IMR-90 (cell line): ENCODE data around the gene ODAM. TPM values are rescaled to one million over a fixed set of nuclear protein-coding genes. Genes with fewer than 3 reads are reported as not detected.
"Not testable (repeated sequence)": the region's sequence is repeated elsewhere in the genome, so short reads cannot be mapped to it uniquely, and the experiment has no call there.

ENCODE experiments used
- ATAC-seq: fragments of 200-7000 bp; cut with Tn5 transposase; 2 replicates; pipeline ENCODE4 v1.9.1; 2020; ENCODE audit warnings: low read depth, mild to moderate bottlenecking, moderate library complexity
- BruUV-seq: library from RNA; stranded (reverse); fragments of 400-500 nt; replicated peaks from 2 replicates; lab custom pipeline; 2021; lab: Mats Ljungman, UMichigan
- CTCF ChIA-PET: fragments of 300-600 bp; formaldehyde crosslinking; extraction: SDS; loops from one replicate; lab custom pipeline; 2021; ENCODE audit warnings: antibody characterized with exemption; lab: Yijun Ruan, JAX
- POLR2A ChIA-PET: fragments of 300-600 bp; sonication (Branson Sonifier 250); formaldehyde crosslinking; loops from one replicate; lab custom pipeline; 2022; ENCODE audit warnings: antibody characterized with exemption; ENCODE audit not compliant: unreplicated experiment; lab: Charles Lee
- DNase-seq: peaks from one replicate; pipeline ENCODE4 v3.0.0; 2013
- H2AFZ ChIP-seq: replicated peaks from 2 replicates; pipeline ENCODE3; 2013; ENCODE audit warnings: low read length, mild to moderate bottlenecking; ENCODE audit not compliant: poor library complexity
- H2AK5ac ChIP-seq: 2 replicates; pipeline ENCODE4 v1.6.1; 2013; ENCODE audit warnings: low read depth, low read length, inconsistent platforms
- H2AK9ac ChIP-seq: replicated peaks from 2 replicates; pipeline ENCODE3; 2013; ENCODE audit warnings: mild to moderate bottlenecking, low read depth, low read length, moderate library complexity; ENCODE audit not compliant: poor library complexity
- H2BK120ac ChIP-seq: 2 replicates; pipeline ENCODE4 v1.6.1; 2013; ENCODE audit warnings: low read depth, low read length, inconsistent platforms
- H2BK15ac ChIP-seq: 3 replicates; pipeline ENCODE4 v1.6.1; 2013; ENCODE audit warnings: low read depth, low read length, inconsistent platforms
- H2BK20ac ChIP-seq: 2 replicates; pipeline ENCODE4 v1.6.1; 2013; ENCODE audit warnings: low read depth, mild to moderate bottlenecking, inconsistent platforms, low read length, moderate library complexity
- H2BK5ac ChIP-seq: 2 replicates; pipeline ENCODE4 v1.6.1; 2013; ENCODE audit warnings: mild to moderate bottlenecking, low read depth, low read length, inconsistent platforms; ENCODE audit not compliant: poor library complexity, severe bottlenecking
- H3K14ac ChIP-seq: replicated peaks from 2 replicates; pipeline ENCODE4 v1.6.1; 2013; ENCODE audit warnings: low read depth, low read length, inconsistent platforms
- H3K18ac ChIP-seq: 2 replicates; pipeline ENCODE4 v1.6.1; 2013; ENCODE audit warnings: low read depth, low read length, control low read depth
- H3K23ac ChIP-seq: 2 replicates; pipeline ENCODE4 v1.6.1; 2013; ENCODE audit warnings: low read depth, low read length, inconsistent platforms
- H3K27ac ChIP-seq: 2 replicates; pipeline ENCODE4 v1.5.1; 2013; ENCODE audit warnings: mild to moderate bottlenecking, control low read depth, low read length; ENCODE audit not compliant: insufficient read depth
- H3K27me3 ChIP-seq: 2 replicates; pipeline ENCODE4 v1.6.1; 2013; ENCODE audit warnings: low read length; ENCODE audit not compliant: control insufficient read depth, insufficient read depth
- H3K36me3 ChIP-seq: 2 replicates; pipeline ENCODE4 v1.6.1; 2013; ENCODE audit warnings: low read length, mixed read lengths; ENCODE audit not compliant: control insufficient read depth, insufficient read depth
- H3K4ac ChIP-seq: 2 replicates; pipeline ENCODE4 v1.6.1; 2013; ENCODE audit warnings: low read depth, low read length, inconsistent platforms
- H3K4me1 ChIP-seq: 2 replicates; pipeline ENCODE4 v1.6.1; 2013; ENCODE audit warnings: low read length, mixed read lengths; ENCODE audit not compliant: control insufficient read depth, insufficient read depth
- H3K4me2 ChIP-seq: 2 replicates; pipeline ENCODE4 v1.6.1; 2013; ENCODE audit warnings: low read depth, mild to moderate bottlenecking, control low read depth, low read length, moderate library complexity
- H3K4me3 ChIP-seq: 2 replicates; pipeline ENCODE4 v1.5.1; 2013; ENCODE audit warnings: low read depth, mild to moderate bottlenecking, control low read depth, low read length, moderate library complexity; ENCODE audit not compliant: insufficient read depth
- H3K56ac ChIP-seq: 2 replicates; pipeline ENCODE4 v1.6.1; 2013; ENCODE audit warnings: low read length, inconsistent platforms; ENCODE audit not compliant: insufficient read depth; ENCODE audit errors: extremely low read depth
- H3K79me1 ChIP-seq, 2 experiments: 2 replicates each; pipeline ENCODE4 v1.6.1; 2013; ENCODE audit warnings: low read length in 2 of 2, inconsistent platforms in 1 of 2, low read depth in 1 of 2
- H3K9ac ChIP-seq: 2 replicates; pipeline ENCODE4 v1.6.1; 2013; ENCODE audit warnings: low read depth, low read length, control low read depth
- H3K9me1 ChIP-seq: 2 replicates; pipeline ENCODE4 v1.6.1; 2013; ENCODE audit warnings: low read length, inconsistent platforms; ENCODE audit not compliant: insufficient read depth
- H3K9me3 ChIP-seq: 2 replicates; pipeline ENCODE4 v1.6.1; 2013; ENCODE audit warnings: low read length; ENCODE audit not compliant: control insufficient read depth, insufficient read depth
- H4K20me1 ChIP-seq: 2 replicates; pipeline ENCODE4 v1.6.1; 2013; ENCODE audit warnings: low read length, inconsistent platforms; ENCODE audit not compliant: insufficient read depth
- H4K5ac ChIP-seq: 2 replicates; pipeline ENCODE4 v1.6.1; 2013; ENCODE audit warnings: mild to moderate bottlenecking, low read depth, low read length, control low read depth
- H4K8ac ChIP-seq, 2 experiments: 2 replicates each; pipeline ENCODE4 v1.6.1; 2013; ENCODE audit warnings: low read depth in 2 of 2, low read length in 2 of 2, control low read depth in 1 of 2, inconsistent platforms in 1 of 2
- H4K91ac ChIP-seq: 2 replicates; pipeline ENCODE4 v1.6.1; 2013; ENCODE audit warnings: low read depth, low read length, inconsistent platforms; ENCODE audit not compliant: insufficient read depth
- dilution Hi-C: fragments of 300-500 bp; cut with HindIII; formaldehyde crosslinking; loops from one replicate; pipeline ENCODE4 v1.14.3; 2018; ENCODE audit warnings: low sequenced_read_pairs; ENCODE audit not compliant: unreplicated experiment
- in situ Hi-C: fragments of 300-500 bp; cut with MboI; formaldehyde crosslinking; loops from 3 replicates; pipeline ENCODE4 v1.14.3; 2019; ENCODE audit warnings: low sequenced_read_pairs, inconsistent platforms, mixed read lengths
- intact Hi-C: fragments of 100-400 bp; cut with micrococcal nuclease; formaldehyde crosslinking; loops from 2 replicates; pipeline ENCODE4 v1.10.0; 2022
- polyA plus RNA-seq, 3 experiments: library from polyadenylated mRNA; depleted of rRNA; stranded (reverse); fragments of >200 nt; gene quantifications; 2 replicates each; pipeline ENCODE4 v1.2.3, GENCODE V29; 2012; ENCODE audit warnings: low replicate concordance in 1 of 3
- total RNA-seq: library from RNA; depleted of rRNA; stranded (reverse); fragments of >200 nt; gene quantifications from 2 replicates; pipeline ENCODE4 v1.2.3, GENCODE V29; 2012

Gene ODAM
- total and polyA plus RNA-seq, 2 of the 4 experiments (the other 2 are of a cell fraction), result not detected

- H3K14ac ChIP-seq, H3K4me3 ChIP-seq, H2BK20ac ChIP-seq, H2BK15ac ChIP-seq, ATAC-seq, DNase-seq, in situ Hi-C loops, BruUV-seq, H2AFZ ChIP-seq, H4K20me1 ChIP-seq, intact Hi-C loops, H3K18ac ChIP-seq, H3K4ac ChIP-seq, H4K91ac ChIP-seq, CTCF ChIA-PET, H4K8ac ChIP-seq, H2AK9ac ChIP-seq, H3K79me1 ChIP-seq, H3K36me3 ChIP-seq, H3K4me2 ChIP-seq, H3K27ac ChIP-seq, H3K23ac ChIP-seq, H2BK120ac ChIP-seq, H3K9ac ChIP-seq, H3K56ac ChIP-seq, H3K27me3 ChIP-seq, H3K4me1 ChIP-seq, POLR2A ChIA-PET, H2BK5ac ChIP-seq, H4K5ac ChIP-seq, H3K9me1 ChIP-seq, H2AK5ac ChIP-seq, H3K9me3 ChIP-seq, dilution Hi-C loops: not testable (repeated sequence)
Observed at GRCh38 chr4:70221818-70222217, 26.3 kb downstream of the ODAM start.
